HG02943 (cell line): Measurements from ENCODE around the gene FARS2.

Experiments
- ATAC-seq: cut with Tn5 transposase; IDR thresholded peaks from one replicate; pipeline ENCODE4 v1.9.1; 2021; ENCODE audit warnings: mild to moderate bottlenecking, low read depth, moderate library complexity; ENCODE audit not compliant: unreplicated experiment

FARS2 gene

DNA sequence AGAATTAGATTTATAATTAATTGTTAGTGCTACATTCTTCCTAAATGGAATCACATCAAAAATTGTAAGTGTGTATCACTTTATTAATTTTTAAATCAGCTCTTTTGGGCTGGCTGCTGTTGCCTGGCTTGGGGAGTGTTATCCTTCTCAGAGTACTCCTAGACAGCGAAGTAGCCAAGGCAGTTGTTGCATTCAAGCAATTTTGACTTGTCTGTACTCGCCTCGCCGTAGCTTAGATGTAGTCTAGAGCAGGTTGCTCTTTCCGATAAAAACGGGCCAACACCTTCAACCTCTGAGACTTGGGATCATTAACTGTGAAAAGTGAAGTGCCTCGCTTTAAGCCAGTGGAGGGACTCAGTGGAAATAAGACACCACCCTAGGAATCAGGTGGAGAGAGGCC is 151.3 kb downstream of the FARS2 start:
- ATAC-seq, result no peak

DNA sequence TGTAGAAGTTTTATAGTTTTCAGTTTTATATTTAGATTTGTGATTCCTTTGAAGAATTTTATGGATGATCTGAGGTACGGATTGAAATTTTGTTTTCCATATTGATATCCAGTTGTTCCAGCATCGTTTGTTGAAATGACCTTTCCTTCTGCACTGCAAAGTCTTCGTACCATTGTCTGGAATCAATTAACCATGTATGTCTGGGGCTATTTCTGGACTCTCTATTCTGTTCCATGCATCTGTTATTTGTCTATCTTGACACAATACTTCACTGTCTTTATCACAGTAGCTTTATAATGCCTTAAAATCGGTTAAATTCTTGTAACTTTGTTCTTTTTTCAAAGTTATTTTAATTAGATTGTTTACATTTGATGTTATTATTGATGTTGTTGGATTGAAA is 154.9 kb downstream of the FARS2 start:
- ATAC-seq, result no peak

DNA sequence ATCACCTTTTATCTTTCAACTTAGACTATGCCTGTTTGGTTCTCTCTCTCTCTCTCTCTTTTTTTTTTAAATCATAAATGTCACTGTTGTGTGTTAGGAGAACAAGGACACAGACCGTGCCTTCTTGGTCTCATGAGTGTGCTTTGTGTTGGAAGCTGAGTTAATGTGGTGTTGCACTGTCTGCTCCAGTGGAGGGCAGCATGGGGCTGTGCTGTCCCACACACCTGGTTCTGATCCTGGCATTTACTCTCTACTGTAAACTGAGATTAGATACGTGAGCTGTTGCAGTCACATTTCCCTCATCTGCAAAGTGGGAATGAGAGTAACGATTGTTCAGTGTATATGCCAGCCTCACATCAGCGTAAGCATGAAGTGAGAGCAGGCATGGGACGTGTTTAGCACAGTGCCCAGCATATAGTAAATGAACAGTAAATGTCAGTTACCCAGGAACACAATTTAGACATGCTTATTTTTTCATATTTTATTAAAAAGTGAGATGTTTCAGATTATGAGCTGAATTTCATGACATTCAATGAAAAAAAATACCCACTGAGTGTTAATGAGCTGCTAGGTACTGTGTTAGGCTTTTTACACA is 161.1 kb downstream of the FARS2 start:
- no peak for ATAC-seq

DNA sequence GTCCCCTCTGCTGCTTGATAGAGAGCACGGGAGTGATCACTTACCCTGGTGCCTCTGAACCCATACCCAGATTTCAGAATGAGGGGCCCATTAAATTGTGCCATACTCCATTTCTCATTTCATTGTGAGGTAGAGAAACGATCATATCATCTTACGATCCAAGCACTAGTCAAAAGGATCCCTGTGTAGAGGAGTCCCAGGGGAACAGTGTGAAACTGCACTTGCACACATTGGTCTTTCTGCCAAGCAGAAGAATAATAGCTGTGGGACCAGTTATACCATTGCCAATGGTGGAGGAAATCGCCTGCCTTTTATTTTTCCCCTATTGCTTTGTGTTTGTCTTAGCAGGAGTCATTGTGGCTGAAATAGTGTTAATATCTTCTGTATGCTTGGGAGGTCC is 161.9 kb downstream of the FARS2 start:
- ATAC-seq, result no peak

DNA sequence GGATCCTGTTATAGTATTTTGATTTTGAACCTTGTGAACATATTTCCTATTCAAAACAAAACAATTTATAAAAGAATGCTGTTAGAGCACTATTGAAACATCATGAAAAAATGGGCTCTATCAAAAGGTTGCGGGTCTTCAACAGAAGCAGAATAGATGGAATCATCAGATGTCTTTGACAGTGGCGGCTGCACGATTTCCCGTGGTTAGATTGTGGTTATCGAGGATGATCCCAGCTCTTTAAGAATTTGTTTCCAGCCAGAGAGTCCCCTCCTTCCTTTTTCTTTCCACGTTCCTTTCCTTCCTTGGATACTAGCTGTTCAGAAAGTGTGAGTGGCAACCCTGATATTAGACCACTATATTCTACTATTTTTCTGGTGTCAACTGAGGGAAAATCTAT is 163.4 kb downstream of the FARS2 start:
- ATAC-seq, result no peak

DNA sequence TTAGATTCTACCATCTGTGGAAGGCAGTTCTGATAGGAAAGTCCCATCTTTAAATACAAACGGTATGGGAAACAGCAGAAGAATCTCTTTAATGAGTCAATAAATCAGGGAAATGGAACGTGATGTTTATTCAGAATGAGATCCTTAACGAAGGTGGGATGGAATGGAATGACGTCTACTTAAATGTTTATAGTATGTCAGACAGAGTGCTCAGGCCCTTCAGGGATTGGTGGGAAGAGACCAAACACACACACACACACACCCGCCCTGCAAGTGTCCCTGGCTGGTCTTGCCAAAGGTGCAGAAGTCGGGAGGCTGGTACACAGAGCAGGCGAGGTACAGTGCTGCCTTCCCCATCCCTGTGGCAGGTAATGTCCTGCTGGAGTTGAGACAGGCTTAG is 164.0 kb downstream of the FARS2 start:
- ATAC-seq, result no peak

DNA sequence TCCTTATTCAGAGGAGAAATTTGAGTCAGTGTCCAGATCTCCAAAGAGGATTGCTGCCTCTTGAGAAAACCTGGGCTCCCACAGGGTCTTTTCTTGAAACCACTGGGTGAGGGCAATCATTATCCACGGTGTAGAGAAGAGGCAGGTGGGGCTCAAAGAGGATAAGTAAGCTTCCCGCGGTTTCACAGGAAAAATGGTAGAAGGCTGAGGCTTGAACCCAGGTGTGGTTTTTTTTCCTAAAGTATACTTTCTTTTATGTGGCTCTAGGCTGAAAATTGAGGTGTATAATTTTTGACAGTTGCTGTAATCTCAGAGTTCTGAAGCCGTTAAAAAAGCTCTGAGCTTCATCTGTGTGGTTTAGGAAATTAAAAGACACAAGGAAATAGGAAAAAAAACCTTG is 164.5 kb downstream of the FARS2 start:
- no peak for ATAC-seq

DNA sequence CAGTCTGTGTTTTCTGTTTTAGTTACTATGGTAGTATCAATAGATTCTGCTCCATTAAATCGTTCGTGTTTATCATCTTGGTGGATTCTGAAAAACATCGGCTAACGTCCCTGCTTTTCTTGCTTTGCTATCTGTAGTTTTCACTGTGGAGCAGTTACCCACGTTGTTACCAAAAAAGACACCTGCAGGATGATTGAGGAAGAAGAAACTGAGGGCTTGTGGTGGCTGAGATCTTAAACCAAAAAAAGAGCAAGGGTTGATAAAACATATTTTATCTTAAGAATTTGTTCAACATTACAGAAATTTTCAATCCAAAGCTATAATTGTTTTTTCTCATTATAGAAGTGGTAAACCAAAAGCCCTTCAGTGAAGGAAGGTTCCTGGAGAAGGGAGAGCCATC is 166.3 kb downstream of the FARS2 start:
- no peak for ATAC-seq

DNA sequence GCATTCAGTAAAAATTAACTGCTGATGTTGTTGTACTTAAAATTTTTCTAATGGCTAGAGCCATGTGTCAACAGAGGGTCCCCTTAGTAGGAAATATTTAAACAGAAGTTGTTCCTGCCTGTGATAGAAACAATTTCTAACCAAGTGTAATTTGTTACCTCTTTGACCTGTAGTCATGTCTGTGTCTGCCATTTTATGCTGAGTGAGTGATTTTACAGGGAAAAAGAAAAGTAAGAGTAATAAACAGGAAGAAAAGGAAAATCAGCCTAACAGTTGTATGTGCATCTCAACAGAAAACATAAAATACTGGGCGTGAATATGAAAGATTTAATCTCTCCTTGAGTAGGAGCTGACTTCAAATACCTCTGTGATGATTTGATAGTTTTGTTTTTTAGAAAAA is 172.0 kb downstream of the FARS2 start:
- ATAC-seq, result no peak

DNA sequence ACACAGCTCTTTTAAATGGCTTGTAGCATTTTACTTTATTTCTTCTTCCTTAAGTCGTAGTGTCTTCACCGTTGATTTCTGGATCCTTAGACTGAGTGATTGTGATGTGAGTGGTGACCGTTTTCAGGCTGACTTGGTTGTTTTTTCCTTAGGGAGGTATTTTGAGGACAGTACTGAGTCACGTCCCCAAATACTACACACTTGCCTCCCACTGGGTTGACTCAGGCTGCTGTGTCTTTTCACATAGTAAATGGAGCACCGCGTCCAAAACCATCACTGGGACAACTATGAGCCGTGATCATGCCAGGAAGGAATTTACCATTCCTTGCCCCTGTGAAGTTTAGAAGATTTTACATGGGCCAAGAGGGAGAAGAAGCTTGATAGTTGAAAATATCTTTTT is 174.1 kb downstream of the FARS2 start:
- no peak for ATAC-seq

DNA sequence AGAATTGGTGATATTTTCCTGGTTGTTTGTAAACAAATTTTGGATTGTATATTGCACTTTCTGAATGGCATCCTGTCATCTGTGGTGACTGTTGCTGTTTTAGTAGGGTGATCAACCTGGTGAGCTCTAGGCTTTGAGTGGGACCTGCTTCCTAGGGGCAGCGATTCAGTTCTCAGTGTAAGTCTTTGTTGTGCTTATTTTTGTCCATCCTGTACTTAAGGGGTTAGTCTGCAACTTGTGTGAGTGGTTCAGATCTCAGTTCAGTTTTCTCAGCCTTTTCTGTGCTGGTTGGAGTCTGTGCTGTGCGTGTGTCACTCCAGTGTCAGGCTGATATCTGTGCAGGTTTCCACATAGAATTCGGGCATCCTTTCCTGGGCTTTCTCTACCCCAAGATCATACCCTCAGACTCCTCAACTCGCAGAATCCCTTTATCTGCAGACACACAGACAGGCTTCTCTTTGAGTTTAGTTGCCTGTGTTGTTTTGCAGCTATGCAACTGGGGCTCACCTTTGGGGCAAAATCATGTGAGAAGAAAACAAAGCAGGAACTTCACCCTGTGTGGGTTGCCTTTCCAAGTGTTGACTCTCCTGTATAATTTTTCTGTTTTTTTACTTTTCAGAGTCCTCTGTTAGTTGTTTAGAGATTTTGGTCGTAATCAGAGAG is 177.7 kb downstream of the FARS2 start:
- no peak for ATAC-seq

DNA sequence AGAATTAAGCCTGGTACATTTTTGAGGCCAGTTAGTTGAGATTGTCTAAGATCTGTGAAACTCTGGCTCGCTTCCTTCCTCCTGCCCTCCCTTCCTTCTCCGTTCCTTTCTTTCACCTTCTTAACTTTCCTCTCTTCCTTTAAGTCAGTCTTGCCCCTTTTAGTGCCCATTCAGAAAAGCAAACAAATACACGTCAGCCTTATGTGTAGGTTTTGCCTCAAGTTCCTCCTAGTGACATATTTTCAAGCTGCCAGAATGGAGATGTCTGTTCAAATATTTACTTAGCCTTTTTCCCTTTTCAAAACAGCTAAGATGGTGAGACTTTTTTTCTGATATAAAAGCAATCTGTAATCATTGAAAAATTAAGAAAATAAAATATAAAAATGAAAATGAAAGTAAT is 178.4 kb downstream of the FARS2 start:
- no peak for ATAC-seq

DNA sequence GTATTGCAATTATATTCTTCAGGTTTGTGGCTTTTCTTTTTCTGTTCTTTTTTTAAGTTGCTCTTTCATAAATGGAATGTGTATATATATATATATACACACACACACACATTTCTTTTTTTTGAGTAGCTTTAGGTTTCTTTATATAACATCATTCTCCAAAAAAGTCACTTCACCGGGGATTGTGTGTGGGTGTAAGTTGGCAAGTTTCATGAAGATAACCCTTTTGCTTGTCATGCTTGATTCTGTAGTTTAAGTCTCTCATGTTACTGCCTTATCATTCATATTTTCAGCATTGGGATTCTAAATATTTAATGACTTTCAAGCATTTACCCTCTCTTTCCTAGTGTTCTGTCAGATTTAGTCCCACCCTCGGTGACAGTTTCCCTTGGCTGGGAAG is 181.0 kb downstream of the FARS2 start:
- no peak for ATAC-seq

DNA sequence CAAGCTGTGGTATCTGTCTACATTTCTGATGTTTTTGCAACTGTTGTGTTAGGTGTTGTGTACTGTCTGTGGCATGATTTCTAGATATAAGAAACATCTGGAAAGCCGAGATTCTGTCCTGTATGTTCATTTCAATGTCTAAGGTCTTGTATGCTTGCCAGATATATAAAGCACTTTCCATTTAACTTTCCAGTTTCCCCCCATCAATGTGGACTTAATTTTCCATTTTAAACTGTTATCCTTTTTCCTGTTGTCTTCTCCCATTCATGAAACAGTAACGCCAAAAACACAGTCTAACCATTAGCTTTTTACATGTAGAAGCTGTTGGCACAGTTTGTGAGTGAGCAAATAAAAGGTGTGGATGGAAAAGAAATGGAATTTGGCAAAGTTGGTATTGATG is 181.6 kb downstream of the FARS2 start:
- no peak for ATAC-seq

DNA sequence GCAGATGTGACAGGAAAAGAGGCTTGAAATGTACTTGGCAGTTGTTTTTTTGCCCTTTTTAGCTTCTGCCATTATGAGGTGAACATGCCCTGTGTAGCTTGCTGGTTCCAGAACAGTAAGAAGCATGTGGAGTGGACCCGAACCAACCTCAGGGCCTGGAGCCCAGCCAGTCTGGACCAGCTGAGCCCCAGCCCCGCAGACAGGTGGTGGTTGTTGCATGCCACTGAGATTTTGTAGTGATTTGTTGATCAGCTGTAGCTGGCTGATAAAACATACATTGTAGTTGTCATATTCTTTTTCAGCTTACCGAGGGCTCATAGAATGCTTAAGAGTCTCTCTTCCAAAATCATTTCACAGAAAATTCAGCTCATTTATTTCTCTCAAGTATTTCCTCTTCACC is 182.2 kb downstream of the FARS2 start:
- ATAC-seq, result no peak

DNA sequence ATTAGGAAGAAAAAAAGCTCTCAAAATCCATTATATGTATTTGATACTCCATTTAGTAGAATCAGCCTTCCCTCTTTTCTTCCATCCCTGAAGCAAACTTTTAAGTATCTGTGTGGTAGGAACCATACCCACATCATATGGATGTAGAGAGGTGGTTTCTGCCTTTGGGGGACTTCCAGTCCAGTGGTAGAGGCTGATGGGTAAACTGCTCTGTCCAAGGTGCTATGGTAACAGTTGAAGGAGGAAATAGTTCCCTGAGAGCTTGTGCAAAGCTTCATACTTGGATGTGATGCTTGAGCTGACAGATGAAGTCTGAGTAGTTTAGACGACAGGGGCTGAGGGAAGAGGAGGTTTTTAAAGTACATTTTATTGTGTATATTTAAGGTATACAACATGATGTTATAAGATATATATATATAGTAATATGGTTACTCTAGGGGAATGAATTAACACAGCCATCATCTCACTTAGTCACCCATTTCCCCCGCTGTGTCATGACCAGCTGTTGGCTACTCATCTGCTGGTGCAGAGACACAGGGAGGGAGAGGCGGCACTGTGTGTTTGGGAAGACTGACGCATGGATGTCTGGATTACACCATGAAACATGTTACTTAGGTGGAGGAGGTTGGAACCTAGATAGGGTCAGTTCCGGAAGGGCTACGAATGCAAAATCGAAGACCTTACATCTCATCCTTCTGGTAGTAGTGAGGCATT is 185.2 kb downstream of the FARS2 start:
- ATAC-seq, result no peak

DNA sequence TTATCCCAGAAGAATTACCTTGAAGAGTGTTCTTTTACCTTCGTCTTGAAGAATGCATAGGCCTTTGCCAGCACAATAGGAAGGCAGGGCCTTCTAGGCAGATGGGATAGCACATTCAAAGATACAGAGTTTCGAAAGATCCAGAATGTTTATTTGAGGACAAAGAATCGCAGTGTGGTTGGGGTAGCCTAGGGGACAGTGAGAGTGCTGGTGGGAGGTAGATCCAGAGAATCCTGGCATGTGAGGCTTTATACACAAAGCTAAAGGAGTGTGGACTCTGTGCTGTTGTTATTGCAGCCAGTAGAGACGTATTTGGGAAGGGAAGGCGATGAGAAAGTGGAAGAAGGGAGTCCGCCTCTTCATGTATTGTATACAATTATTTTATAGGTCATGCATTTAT is 186.6 kb downstream of the FARS2 start:
- ATAC-seq, result no peak

DNA sequence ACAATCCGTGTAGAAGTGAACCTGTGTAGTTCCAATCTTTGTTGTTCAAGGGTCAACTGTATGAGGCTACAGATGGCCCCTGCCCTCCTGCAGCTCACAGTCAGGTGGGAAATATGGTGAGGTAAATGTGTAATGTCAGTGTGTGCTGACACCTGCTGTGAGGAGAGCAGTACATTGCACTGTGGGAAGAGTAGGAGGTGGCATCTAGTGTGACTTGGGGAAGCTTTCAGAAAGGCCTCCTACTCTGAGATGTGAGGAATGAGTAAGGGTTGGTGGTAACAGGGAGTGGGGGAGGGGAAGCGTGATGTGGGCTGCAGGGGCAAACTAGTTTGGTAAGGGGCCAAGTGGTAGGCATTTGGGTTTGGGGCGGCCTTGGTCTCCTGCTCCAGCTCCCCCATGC is 188.8 kb downstream of the FARS2 start:
- no peak for ATAC-seq

DNA sequence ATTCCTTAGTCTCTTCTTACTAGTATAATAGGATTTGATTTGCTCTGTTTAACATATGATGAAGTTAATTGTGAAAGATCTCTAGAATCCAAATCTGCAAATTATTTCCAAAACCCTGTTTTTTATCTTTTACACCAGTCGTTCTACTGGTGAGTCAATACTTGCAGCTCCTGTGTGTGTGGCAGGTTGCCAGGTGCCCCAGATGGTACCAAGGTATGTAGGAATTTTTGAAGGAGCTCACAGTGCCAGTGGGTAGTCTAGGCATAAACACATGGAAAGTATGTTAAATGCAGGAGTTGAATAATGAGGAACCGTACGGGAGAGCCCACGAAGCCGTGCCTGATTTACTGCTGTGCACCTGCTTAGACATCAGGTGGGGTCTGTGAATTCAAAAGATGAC is 192.2 kb downstream of the FARS2 start:
- ATAC-seq, result no peak

DNA sequence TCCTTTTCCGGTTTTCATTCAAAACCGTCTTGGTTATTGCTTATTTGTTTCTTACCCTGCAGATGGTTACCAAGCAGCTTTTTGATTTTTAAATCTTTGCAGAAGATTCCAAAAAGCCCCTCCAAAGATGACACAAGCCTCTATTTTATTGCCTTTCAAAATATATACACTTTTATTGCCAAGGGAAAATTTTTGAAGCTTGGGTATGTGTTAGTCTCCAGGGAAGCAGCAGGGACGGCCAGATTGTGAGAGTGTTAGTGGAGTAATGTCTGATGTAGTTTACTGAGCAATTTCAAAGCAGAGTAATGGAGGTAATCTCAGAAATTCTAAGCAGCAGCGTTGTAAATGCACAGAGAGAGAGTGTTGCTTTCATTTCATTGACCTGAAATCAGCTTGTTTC is 193.8 kb downstream of the FARS2 start:
- no peak for ATAC-seq

DNA sequence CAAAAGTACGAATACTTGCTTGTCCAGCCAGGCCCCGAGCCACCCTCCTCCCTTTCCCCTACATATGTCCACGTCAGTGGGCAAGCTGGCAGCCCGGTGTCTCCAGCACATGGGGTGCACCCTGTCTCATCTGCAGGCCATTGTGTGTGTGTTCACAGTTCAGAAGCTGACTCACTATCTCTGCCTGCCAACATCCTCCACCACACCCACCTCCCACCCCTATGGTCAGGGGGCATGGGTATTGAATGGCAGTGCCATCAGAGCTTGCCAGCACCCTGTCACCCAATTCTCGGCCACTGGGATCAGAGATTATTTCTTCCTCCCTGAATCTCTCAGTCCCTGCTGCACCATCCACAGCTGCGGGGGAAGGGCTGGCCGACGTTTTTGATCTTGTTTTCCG is 195.7 kb downstream of the FARS2 start:
- ATAC-seq, result no peak

DNA sequence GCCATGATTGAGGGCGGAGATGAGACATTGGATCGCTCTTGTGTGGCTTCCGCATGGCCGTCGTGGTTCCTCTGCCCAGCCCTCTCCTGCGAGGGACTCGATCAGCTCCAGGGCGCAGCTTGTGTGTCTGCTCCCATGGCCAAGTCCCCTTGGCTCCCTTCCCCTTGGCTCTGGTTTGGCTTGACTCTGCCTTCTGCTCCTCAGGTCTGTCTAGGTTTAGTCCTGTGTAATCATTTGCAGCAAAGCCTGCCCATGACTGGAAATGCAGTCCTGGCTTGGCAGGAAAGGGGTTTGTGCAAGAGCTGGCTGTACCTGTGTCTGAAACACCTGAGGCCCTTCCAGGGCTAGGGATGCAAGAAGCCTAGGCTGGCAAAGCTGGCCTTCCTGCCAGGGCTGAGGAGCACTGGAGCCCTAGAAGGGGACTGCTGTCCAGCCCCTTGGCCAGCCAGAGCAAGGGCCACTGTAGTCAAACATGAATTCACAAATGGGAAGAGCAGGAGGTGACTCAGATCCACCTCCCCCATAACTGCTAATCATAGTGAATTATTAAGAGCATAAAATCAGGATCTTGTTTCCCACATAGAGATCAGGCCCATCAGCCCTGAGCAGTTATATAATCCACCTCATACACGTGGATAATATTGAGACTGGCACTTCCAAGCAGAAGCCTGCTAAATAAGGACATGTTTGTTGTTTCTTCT is 196.8 kb downstream of the FARS2 start:
- no peak for ATAC-seq
